ENCODE data around the gene SLC9A9.
"Not testable (repeated sequence)": the region's sequence is repeated elsewhere in the genome, so short reads cannot be mapped to it uniquely, and the experiment has no call there.

The SLC9A9 gene

DNA sequence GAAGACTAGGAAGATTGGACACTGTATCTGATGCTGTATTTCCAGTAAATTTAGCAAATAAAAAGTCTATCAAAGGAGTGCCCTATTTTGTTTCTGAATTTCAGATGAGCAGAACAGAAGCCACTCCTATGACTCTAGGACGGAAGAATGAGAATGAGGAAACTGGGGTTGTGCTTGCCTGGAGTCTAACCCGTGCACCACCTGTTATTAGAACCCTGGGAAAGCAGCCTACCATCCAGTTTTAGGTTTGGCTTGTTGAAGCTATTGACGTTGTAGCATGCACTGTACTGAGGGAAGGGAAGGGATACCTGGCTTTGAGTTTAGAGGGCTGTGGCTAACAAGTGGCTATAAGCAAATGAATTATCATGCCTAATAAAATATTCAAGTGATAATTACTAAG is 318.5 kb downstream of the SLC9A9 start:
- H3K4me1 ChIP-seq, result no peaks in the 10 kb centered on the region
- H3K27me3 ChIP-seq (ENCODE audit: low read depth), result peaks cover 5% of the 10 kb centered on the region
- in situ Hi-C loops (cut with MboI; ENCODE audit: low sequenced_read_pairs), result no loop called here
- H3K36me3 ChIP-seq (replicated peaks), result no peaks in the 10 kb centered on the region
- no peak for DNase-seq (ENCODE audit: low spot score in 2 of 2)
- H3K9me3 ChIP-seq, result no peaks in the 10 kb centered on the region
- H3K4me3 ChIP-seq, result no peak overlapping the region

GRCh38 chr3:143529018-143529478 is 319.2 kb downstream of the SLC9A9 start:
- peaks cover 5% of the 10 kb centered on the region for H3K27me3 ChIP-seq (ENCODE audit: low read depth)
- DNase-seq (ENCODE audit: low spot score in 2 of 2), result no peak
- in situ Hi-C loops (cut with MboI; ENCODE audit: low sequenced_read_pairs), result no loop called here
- no peak overlapping the region for H3K4me3 ChIP-seq
- H3K9me3 ChIP-seq, result no peaks in the 10 kb centered on the region
- no peaks in the 10 kb centered on the region for H3K4me1 ChIP-seq
- H3K36me3 ChIP-seq (replicated peaks), result no peaks in the 10 kb centered on the region

GRCh38 chr3:143526011-143526545 is 322.2 kb downstream of the SLC9A9 start:
- no peak overlapping the region for H3K4me3 ChIP-seq
- H3K27me3 ChIP-seq (ENCODE audit: low read depth), result peaks cover 5% of the 10 kb centered on the region
- H3K4me1 ChIP-seq, result no peaks in the 10 kb centered on the region
- in situ Hi-C loops (cut with MboI; ENCODE audit: low sequenced_read_pairs), result no loop called here
- DNase-seq (ENCODE audit: low spot score in 2 of 2), result no peak
- H3K9me3 ChIP-seq, result no peaks in the 10 kb centered on the region
- H3K36me3 ChIP-seq (replicated peaks), result no peaks in the 10 kb centered on the region

DNA sequence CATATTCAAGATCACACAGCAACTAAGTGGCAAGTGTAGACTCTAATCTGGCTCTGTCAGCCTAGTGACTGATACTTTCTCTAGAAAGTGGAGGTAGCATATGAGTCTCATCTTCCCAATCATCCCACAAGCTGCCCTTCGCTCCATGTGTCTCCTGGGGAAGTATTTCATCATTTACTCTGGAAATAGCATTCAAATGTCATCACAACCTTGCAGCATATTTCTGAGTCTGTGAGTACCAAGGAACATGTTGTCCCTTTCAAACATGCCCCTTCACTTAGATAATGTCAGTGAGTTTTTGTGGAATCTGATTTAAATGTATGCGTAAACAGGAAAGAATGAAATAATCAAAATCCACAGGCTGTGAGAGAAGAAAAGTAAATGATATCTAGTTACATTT is 322.9 kb downstream of the SLC9A9 start:
- DNase-seq (ENCODE audit: low spot score in 2 of 2), result no peak
- H3K9me3 ChIP-seq, result no peaks in the 10 kb centered on the region
- no peaks in the 10 kb centered on the region for H3K36me3 ChIP-seq (replicated peaks)
- in situ Hi-C loops (cut with MboI; ENCODE audit: low sequenced_read_pairs), result no loop called here
- no peak overlapping the region for H3K4me3 ChIP-seq
- H3K27me3 ChIP-seq (ENCODE audit: low read depth), result peaks cover 5% of the 10 kb centered on the region
- H3K4me1 ChIP-seq, result no peaks in the 10 kb centered on the region

- no peak overlapping the region for H3K4me3 ChIP-seq
- no peak for DNase-seq (ENCODE audit: low spot score in 2 of 2)
- H3K36me3 ChIP-seq (replicated peaks), result no peaks in the 10 kb centered on the region
- in situ Hi-C loops (cut with MboI; ENCODE audit: low sequenced_read_pairs), result no loop called here
- H3K27me3 ChIP-seq (ENCODE audit: low read depth), result peaks cover 5% of the 10 kb centered on the region
- no peaks in the 10 kb centered on the region for H3K9me3 ChIP-seq
- no peaks in the 10 kb centered on the region for H3K4me1 ChIP-seq
Observed at GRCh38 chr3:143521803-143522202, 326.5 kb downstream of the SLC9A9 start.

- H3K4me1 ChIP-seq; in situ Hi-C loops (cut with MboI; ENCODE audit: low sequenced_read_pairs); H3K4me3 ChIP-seq; H3K27me3 ChIP-seq (ENCODE audit: low read depth); H3K9me3 ChIP-seq; H3K36me3 ChIP-seq (replicated peaks); DNase-seq (ENCODE audit: low spot score in 2 of 2): not testable (repeated sequence)
Observed at GRCh38 chr3:143517131-143517530, 331.1 kb downstream of the SLC9A9 start.

- in situ Hi-C loops (cut with MboI; ENCODE audit: low sequenced_read_pairs), result no loop called here
- DNase-seq (ENCODE audit: low spot score in 2 of 2), result no peak
- H3K4me3 ChIP-seq, result no peak overlapping the region
- H3K9me3 ChIP-seq, result no peaks in the 10 kb centered on the region
- H3K27me3 ChIP-seq (ENCODE audit: low read depth), result no peaks in the 10 kb centered on the region
- H3K36me3 ChIP-seq (replicated peaks), result no peaks in the 10 kb centered on the region
- H3K4me1 ChIP-seq, result no peaks in the 10 kb centered on the region
Observed at GRCh38 chr3:143514874-143515273, 333.4 kb downstream of the SLC9A9 start.

- in situ Hi-C loops (cut with MboI; ENCODE audit: low sequenced_read_pairs), result no loop called here
- DNase-seq (ENCODE audit: low spot score in 2 of 2), result no peak
- no peaks in the 10 kb centered on the region for H3K4me1 ChIP-seq
- H3K9me3 ChIP-seq, result no peaks in the 10 kb centered on the region
- H3K36me3 ChIP-seq (replicated peaks), result no peaks in the 10 kb centered on the region
- H3K4me3 ChIP-seq, result no peak overlapping the region
- peaks cover 5% of the 10 kb centered on the region for H3K27me3 ChIP-seq (ENCODE audit: low read depth)
Observed at GRCh38 chr3:143514109-143514508, 334.2 kb downstream of the SLC9A9 start.

- no peak overlapping the region for H3K4me3 ChIP-seq
- DNase-seq (ENCODE audit: low spot score in 2 of 2), result no peak
- H3K4me1 ChIP-seq, result no peaks in the 10 kb centered on the region
- H3K36me3 ChIP-seq (replicated peaks), result no peaks in the 10 kb centered on the region
- no peaks in the 10 kb centered on the region for H3K9me3 ChIP-seq
- peaks cover 12% of the 10 kb centered on the region for H3K27me3 ChIP-seq (ENCODE audit: low read depth)
- in situ Hi-C loops (cut with MboI; ENCODE audit: low sequenced_read_pairs), result no loop called here
Observed at GRCh38 chr3:143511174-143511879, 336.9 kb downstream of the SLC9A9 start.

DNA sequence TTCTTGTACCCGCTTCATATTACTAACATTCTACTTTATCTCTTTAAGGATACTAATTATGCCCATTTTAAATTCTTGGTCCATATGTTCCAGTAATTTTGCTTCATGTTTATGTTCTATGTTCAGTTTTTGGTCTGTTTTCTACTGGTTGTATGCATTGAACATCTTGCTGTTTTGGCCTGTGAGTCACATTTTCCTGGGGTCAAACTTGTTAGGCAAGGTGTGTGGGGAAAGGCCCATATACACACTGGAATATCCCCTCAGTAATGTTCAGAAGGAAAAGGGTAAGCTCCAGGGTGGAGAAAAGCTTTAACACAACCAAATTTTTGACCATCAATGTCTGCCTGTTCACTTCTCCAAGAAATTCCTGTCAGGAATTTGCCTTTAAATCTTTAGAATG is 337.7 kb downstream of the SLC9A9 start:
- H3K4me1 ChIP-seq, result no peaks in the 10 kb centered on the region
- no peak overlapping the region for H3K4me3 ChIP-seq
- H3K27me3 ChIP-seq (ENCODE audit: low read depth), result peaks cover 18% of the 10 kb centered on the region
- H3K36me3 ChIP-seq (replicated peaks), result no peaks in the 10 kb centered on the region
- in situ Hi-C loops (cut with MboI; ENCODE audit: low sequenced_read_pairs), result no loop called here
- DNase-seq (ENCODE audit: low spot score in 2 of 2), result no peak
- H3K9me3 ChIP-seq, result no peaks in the 10 kb centered on the region

DNA sequence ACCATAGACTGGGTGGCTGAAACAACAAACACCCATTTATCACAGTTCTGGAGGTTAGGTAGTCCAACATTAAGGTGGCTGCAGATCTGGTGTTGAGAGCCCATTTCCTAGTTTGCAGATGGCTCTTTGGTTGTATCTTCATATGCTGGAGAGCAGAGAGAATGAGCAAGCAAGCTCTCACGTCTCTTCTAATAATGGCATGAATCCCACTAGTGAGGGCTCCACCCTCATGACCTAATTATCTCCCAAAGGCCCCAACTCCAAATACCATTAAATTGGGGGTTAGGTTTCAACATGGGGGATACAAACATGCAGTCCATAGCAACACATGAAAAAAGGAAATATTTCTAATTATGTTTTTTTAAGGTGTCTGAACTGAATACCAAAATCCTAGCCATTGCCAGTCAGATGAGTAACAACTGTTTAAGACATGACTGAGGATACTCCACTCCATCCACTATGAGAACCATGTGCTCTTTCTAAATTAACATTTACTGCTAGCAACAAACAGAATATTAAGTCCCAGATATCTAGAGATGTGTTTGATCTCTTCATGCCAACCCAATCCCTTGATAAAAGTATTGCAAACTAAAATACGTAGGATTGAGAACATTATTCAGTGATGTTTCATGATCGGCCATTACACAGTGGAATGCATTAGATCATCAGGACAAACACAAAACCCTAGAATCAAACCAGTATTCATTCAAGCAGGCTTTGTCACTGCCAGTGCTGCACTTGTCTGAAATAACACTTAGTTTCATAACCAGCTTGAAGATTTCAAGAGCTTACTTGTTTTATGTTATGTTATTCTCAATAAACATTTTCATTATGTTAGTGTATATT is 340.3 kb downstream of the SLC9A9 start:
- DNase-seq (ENCODE audit: low spot score in 2 of 2), result no peak
- H3K4me1 ChIP-seq, result no peaks in the 10 kb centered on the region
- H3K4me3 ChIP-seq, result no peak overlapping the region
- no peaks in the 10 kb centered on the region for H3K36me3 ChIP-seq (replicated peaks)
- no peaks in the 10 kb centered on the region for H3K9me3 ChIP-seq
- in situ Hi-C loops (cut with MboI; ENCODE audit: low sequenced_read_pairs), result no loop called here
- peaks cover 19% of the 10 kb centered on the region for H3K27me3 ChIP-seq (ENCODE audit: low read depth)

- H3K4me3 ChIP-seq, result no peak overlapping the region
- in situ Hi-C loops (cut with MboI; ENCODE audit: low sequenced_read_pairs), result no loop called here
Observed at GRCh38 chr3:143506190-143506589, 342.1 kb downstream of the SLC9A9 start.

DNA sequence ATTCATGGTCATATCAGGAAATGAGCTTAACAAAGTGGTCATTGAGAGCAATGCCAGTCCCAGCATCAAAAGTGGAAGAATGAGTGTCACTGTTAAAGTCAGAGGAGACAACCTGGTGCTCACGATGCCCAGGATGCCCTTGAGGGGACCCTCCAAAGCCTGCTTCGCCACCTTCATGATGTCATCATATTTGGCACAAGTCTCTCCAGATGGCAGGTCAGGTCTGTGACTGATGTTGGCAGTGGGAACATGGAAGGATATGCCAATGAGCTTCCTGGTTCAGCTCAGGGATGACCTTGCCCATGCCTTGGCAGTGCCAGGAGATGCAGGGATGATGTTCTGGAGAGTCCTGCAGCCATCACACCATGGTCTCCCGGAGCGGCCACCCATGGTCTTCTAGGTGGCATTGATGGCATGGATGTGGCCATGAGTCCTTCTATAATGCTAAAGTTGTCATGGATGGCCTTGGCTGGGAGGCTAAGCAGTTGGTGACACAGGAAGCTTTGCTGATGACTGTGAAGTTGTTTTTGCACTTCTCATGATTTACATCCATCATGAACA is 344.9 kb downstream of the SLC9A9 start:
- Histone ChIP-seq H3K4me1 (peaks cover 15% of the 10 kb centered on the region), H3K4me3 (no peak overlapping the region), H3K27me3 (ENCODE audit: low read depth) (peaks cover 14% of the 10 kb centered on the region), H3K36me3 (replicated peaks) (no peaks in the 10 kb centered on the region), H3K9me3 (no peaks in the 10 kb centered on the region)
- DNase-seq (ENCODE audit: low spot score in 2 of 2), result no peak
- in situ Hi-C loops (cut with MboI; ENCODE audit: low sequenced_read_pairs), result no loop called here

More at GRCh38 chr3:143506190-143506589, 342.1 kb downstream of the SLC9A9 start:
- DNase-seq (ENCODE audit: low spot score in 2 of 2), result no peak
- Histone ChIP-seq H3K4me1 (peaks cover 13% of the 10 kb centered on the region), H3K36me3 (replicated peaks) (no peaks in the 10 kb centered on the region), H3K9me3 (no peaks in the 10 kb centered on the region), H3K27me3 (ENCODE audit: low read depth) (peaks cover 19% of the 10 kb centered on the region)

DNA sequence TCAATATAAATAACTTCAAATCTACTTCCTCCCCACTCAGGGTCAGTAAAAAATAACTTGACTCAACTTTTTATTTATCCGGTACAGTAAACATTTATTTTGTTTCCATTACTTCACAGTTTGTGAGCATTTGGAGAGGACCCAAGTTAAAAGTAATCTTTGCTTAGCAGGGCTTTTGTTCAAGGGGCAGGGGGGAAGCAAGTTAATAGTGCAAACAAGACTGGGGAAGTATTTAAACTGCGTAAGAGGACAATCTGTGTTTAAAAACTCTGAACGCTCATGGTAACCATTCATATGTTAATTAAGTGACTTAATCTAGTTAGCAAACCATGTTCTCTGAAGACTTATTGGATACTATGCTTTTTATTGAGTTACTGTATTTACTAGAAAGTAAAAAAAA is 346.2 kb downstream of the SLC9A9 start:
- Histone ChIP-seq H3K27me3 (ENCODE audit: low read depth) (peaks cover 14% of the 10 kb centered on the region), H3K36me3 (replicated peaks) (no peaks in the 10 kb centered on the region), H3K9me3 (peaks cover 3% of the 10 kb centered on the region; the same call in 1 of the 2 replicates), H3K4me1 (peaks cover 26% of the 10 kb centered on the region), H3K4me3 (no peak overlapping the region)
- in situ Hi-C loops (cut with MboI; ENCODE audit: low sequenced_read_pairs), result no loop called here
- peak; percentile 52 to 95 for DNase-seq (ENCODE audit: low spot score in 2 of 2)
